ENCODE results near the gene RAB11B.
"Not testable (repeated sequence)": the region's sequence is repeated elsewhere in the genome, so short reads cannot be mapped to it uniquely, and the experiment has no call there.

- TF ChIP-seq CTCF, POLR2A (IDR thresholded peaks at IDR 0.05): not testable (repeated sequence)
Measured at GRCh38 chr19:8341504-8341903, 48.7 kb upstream of the RAB11B start.
